ENCODE results near the gene BCL2.

GRCh38 chr18:63207143-63207790, 112.3 kb downstream of the BCL2 start:
- TF ChIP-seq EZH2 (IDR thresholded peaks at IDR 0.05) (no peak), CTCF (IDR thresholded peaks at IDR 0.05) (no peak), EZH2phosphoT487 (IDR thresholded peaks at IDR 0.05) (no peak)
